HEK293T (cell line): ENCODE measurements around the gene NFKBIB.

Experiments used
- ARNT ChIP-seq: fragments of 450-650 bp; IDR thresholded peaks from 2 replicates; pipeline ENCODE4 v1.6.1; 2017; ENCODE audit warnings: mild to moderate bottlenecking
- BHLHE40 ChIP-seq: fragments of 450-650 bp; IDR thresholded peaks from 2 replicates; pipeline ENCODE4 v1.6.1; 2016; ENCODE audit warnings: mild to moderate bottlenecking, moderate library complexity, borderline replicate concordance
- CTBP1 ChIP-seq: fragments of 450-650 bp; IDR thresholded peaks from 2 replicates; pipeline ENCODE4 v1.6.1; 2016; ENCODE audit warnings: borderline replicate concordance
- FOXA1 ChIP-seq: fragments of 450-650 bp; IDR thresholded peaks from 2 replicates; pipeline ENCODE4 v1.6.1; 2016; ENCODE audit warnings: mild to moderate bottlenecking
- FOXK2 ChIP-seq: fragments of 450-650 bp; IDR thresholded peaks from 2 replicates; pipeline ENCODE4 v1.6.1; 2016; ENCODE audit warnings: mild to moderate bottlenecking
- FOXM1 ChIP-seq: fragments of 450-650 bp; IDR thresholded peaks from 2 replicates; pipeline ENCODE4 v1.6.1; 2017; ENCODE audit warnings: mild to moderate bottlenecking, borderline replicate concordance
- HDGF ChIP-seq: fragments of 450-650 bp; IDR thresholded peaks from 2 replicates; pipeline ENCODE4 v1.6.1; 2017; ENCODE audit warnings: antibody characterized with exemption, borderline replicate concordance
- LEF1 ChIP-seq: fragments of 450-650 bp; IDR thresholded peaks from 2 replicates; pipeline ENCODE4 v1.6.1; 2017; ENCODE audit warnings: mild to moderate bottlenecking, borderline replicate concordance
- SP1 ChIP-seq: fragments of 450-650 bp; IDR thresholded peaks from 2 replicates; pipeline ENCODE4 v1.6.1; 2017
- TARDBP ChIP-seq: fragments of 450-650 bp; IDR thresholded peaks from 2 replicates; pipeline ENCODE4 v1.6.1; 2016
- ZNF384 ChIP-seq: fragments of 450-650 bp; IDR thresholded peaks from 2 replicates; pipeline ENCODE4 v1.6.1; 2016

GRCh38 chr19:38912600-38913514 is 13.1 kb downstream of the NFKBIB start:
- TF ChIP-seq HDGF (no peak), FOXA1 (no peak), TARDBP (no peak), FOXK2 (no peak), ARNT (no peak), ZNF384 (no peak), LEF1 (no peak), SP1 (no peak), FOXM1 (no peak), CTBP1 (no peak), BHLHE40 (no peak)
